GM10847 (cell line): Measurements from ENCODE around the gene FAM184B.

Experiments used
- POLR2A ChIP-seq: IDR thresholded peaks from 2 replicates; pipeline ENCODE4 v1.6.1; 2011; ENCODE audit not compliant: insufficient read length; ENCODE audit errors: extremely low read depth

The FAM184B gene

DNA sequence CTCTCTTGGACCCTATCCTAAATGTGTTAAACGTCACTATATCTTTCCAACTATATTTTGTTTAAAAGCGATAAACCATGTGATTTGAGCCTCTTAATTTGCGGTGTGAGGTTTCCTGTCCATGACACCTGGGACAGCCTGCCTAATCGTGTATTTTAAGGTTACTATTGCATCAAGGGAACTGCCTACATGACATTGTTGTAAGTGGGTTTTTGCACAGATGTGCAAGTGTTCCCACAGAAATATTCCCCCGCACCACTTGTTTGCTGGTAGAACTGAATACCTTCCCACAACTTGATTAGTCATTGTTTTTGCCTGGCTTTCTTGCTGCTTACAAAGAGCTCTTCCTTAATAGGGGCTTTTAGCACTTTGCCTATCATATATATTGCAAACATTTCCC is 5.1 kb upstream of the FAM184B start:
- no peak for TF ChIP-seq POLR2A

DNA sequence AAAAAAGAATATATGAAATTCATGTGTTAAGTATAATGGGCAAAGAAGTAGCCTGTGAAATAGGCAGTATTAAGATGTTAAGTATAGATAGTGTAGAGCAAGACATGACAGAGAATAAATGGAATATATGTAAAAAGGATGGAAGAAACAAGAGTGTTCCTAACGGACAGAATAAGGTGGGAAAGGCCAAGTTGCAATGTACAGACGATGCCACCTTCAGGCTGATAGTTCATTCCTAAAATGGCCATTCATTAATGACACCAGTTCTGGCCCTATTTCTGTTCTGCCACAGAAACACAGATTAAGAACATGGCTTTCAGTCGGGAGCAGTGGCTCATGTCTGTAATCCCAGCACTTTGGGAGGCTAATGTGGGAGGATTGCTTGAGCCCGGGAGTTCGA is 4.4 kb upstream of the FAM184B start:
- no peak for TF ChIP-seq POLR2A

DNA sequence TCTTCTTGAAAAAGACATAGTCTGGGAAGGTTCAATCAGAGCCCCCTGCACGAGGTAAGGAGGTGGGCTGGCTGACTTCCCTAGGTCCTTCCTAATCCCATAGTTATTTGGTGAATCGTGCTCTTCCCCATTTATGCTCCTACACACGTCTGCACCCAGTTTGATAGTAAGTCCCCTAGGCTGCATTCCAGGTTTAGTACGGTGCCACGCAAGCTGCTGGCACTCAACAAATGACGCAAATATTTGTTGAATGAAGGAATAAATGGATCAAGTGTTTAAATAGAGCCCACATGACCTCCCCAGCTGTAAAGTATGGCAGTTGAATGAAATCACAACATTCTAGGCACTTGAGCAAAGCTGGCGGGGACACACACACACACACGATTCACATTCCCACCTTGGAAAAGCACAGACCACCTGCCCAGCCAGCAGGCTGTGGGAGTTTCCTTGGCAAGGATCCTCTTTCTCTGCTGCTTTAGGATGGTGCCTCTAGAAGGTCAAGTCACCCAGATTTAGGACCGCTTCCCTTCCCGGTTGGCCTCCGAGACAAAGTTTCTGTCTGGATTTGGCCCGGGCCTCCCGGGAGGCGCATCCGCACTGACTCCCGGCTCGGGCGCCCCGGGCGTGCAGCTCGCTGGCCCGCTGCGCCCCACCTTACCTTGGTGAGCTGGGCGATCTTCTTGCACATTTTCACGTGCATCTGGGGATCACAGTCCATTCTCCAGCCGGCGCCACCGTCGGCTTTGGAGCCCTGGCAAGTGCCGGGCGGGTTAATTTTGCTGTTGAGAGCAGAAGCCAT is 721 bp downstream of the FAM184B start:
- TF ChIP-seq POLR2A: no peak

DNA sequence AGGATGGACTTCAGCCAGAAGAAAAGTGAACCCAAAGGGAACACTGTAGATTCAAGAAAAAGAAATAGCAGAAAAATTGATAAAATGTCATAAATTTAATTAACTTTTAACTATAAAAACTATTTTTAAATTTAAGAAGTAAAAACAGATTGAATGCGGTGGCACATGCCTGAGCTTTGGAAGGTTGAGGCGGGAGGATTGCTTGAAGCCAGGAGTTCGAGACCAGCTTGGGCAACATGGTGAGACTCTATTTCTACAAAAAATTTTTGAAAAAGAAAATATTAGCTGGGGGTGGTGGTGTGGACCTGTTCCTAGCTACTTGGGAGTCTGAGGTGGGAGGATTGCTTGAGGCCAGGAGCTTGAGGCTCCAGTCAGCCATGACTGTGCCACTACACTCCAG is 3.0 kb downstream of the FAM184B start:
- TF ChIP-seq POLR2A: no peak

DNA sequence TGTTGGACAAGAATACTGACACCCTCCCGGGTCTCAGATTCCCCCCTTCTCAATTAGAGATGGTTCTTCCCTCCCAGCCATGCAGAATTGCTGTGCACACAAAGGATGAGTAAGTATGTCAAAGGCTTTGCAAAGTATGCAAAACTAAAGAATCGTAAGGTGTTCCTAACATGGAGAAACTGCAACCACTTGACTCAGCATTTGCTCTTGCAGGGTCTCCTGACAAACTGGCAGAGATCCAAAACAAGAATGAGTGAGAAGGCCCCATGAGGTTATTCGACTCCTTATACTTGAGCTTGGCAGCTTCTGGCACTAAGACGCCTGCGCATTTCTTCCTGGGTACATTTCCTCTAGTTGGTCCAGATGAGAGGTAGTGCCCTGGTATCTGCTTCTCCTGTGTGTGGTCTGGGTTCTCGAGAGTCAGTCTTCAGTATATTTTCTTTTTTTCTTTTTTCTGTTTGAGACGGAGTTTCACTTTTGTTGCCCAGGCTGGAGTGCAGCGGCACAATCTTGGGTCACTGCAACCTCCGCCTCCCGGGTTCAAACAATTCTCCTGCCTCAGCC is 8.2 kb downstream of the FAM184B start:
- no peak for TF ChIP-seq POLR2A

DNA sequence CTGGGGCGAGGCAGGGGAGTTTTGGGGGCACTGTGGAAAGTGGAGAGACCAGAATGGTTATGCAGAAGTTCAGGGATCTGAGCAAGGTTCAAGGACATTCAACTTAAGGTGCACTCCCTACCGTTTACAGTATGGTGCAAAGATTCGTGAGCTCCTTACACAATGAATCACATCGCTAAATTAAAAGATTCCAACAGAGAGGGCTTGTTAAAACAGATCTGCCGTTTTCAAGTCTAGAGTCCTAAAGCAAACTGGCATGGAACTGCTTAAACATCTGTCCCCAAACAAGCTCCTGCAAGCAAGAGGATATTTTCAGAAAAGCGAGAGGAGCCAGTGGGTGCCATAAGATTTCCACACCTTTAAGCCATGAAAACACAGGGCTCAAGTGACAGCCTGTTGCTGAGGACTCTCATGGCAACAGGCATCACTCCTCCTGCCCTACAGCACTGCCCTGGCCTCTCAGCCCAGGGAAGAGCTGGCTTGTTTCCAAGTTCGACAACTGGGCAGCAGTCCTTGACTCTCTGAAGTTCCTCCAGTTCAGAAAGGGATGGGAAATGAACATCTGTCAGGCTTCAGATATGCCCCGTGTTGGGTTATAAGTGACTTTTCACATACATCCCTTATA is 10.0 kb downstream of the FAM184B start:
- no peak for TF ChIP-seq POLR2A

DNA sequence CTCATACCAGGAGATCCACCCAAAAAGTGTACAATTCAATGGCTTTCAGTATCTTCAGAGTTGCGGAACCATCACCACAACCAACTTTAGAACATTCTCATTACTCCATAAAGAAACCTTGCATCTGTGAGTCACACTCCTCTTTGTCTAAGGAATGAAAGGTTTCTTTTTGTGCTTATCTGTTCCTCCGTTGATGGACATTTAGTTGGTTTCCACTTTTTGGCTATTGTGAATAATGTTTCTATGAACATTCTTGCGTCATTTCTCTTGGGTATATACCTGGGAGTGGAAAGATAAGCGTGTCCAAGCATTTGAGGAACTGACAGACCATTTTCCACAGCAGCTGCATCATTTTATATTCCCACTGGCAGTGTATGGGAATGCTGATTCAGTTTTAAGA is 10.6 kb downstream of the FAM184B start:
- TF ChIP-seq POLR2A: no peak

DNA sequence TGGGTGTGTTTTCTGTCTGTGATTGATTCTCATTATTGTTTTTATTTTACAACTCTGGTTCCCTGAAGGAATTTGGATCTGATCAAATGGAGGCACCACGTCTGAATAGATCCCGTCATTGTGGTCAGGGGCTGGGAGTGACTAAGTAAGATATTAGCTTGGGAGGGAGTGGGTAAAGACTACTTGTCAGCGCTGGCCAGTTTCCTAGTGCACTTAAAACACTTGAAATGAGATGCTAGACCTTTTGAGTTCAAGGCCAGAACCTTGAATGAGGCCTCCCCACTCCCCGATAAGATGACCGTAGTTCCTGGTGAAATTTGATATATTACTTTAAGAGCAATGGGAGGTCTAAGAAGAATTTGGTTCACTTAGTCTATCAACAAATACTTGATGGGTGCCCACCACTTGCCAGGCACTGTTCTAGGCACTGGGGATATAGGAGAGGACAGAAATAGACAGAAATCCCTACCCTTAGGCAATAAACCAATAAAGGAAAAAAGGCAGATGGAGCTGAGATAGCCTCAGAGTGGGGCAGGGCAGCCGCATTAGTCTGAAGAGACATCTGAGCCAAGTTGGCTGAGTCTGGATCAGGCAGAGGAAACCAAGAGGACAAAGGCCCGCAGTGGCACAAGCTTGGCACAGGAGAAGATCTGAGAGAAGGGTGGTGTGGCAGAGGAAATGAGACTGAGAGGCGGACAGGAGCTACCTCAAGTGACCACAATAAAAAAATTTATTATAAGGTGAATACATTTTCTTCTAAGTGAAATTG is 11.8 kb downstream of the FAM184B start:
- no peak for TF ChIP-seq POLR2A

DNA sequence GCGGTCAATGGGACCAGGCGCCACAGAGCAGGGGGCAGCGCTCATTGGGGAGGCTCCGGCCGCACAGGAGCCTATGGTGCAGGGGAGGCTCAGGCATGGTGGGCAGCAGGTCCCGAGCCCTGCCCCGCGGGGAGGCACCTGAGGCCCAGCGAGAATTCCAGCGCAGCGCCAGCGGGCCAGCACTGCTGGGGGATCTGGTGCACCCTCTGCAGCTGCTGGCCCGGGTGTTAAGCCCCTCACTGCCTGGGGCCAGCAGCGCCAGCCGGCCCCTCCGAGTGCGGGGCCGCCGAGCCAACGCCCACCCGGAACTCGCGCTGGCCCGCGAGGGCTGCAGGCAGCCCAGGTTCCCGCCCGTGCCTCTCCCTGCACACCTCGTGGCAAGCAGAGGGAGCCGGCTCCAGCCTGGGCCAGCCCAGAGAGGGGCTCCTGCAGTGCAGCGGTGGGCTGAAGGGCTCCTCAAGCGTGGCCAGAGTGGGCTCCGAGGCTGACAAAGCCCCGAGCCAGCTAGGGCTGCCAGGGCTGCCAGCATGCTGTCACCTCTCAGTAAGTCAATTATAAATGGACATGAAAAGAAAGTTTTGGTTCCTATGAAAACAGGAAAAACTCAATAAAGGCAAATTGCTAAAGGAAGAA is 14.5 kb downstream of the FAM184B start:
- TF ChIP-seq POLR2A: no peak

DNA sequence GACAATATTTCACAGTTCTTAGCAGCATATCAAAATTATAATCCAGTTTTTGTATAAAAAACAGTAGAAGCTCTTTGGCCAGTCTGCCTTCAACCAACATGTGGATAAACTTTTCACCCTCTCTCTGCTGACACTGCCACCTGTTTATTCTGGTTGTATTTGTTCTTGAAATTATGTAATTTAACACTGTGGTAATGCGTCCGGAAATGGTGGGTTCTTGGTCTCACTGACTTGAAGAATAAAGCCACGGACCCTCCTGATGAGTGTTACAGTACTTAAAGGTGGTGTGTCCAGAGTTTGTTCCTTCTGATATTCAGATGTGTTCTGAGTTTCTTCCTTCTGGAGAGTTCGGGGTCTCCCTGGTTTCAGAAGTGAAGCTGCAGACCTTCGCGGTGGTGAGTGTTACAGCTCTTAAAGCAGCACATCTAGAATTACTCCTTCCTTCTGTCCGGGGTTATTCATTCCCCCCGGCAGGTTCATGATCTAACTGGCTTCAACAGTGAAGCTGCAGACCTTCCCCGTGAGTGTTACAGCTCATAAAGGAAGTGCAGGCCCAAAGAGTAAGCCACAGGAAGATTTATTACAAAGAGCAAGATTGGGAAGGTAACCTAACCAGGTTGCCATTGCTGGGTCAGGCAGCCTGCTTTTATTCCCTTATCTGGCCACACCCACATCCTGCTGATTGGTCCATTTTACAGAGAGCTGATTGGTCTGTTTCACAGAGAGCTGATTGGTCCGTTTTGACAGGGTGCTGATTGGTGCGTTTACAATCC is 15.7 kb downstream of the FAM184B start:
- no peak for TF ChIP-seq POLR2A

DNA sequence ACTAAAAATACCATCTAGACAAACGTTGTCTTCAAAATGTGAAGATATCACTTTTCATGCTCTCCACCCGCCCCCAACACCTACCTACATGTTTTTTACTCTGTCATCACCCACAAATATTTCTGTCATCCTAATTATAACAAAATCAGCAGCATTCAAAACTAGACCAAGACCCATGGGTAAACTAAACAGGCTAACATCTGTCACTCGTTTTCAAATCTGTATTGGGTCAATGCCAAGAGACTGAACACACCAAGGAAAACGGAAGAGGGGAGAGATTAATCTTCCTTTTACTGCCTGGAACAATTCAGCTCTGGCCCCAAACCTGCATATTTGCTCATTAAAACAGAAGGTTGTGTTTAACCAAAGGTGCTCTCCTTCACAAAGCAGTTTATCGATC is 17.5 kb downstream of the FAM184B start:
- TF ChIP-seq POLR2A: no peak

DNA sequence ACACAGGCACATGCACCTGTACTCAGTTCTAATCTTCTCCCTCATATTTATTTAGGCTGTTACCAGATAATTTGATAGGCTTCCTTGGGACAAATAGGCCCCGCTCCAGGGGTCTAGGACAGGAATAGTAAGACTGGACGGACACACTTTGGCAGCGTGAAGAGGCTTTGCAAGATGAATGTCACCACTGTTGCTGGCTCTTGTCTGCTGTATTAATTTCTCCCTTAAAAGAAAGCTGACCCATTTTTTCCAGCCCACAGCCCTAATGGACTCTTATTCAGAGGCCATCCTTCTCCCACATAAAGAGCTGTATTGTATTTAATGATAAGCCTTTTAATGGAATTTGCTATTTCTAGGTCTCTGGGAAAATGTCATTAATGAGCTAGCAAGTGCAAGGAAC is 18.0 kb downstream of the FAM184B start:
- TF ChIP-seq POLR2A: no peak

DNA sequence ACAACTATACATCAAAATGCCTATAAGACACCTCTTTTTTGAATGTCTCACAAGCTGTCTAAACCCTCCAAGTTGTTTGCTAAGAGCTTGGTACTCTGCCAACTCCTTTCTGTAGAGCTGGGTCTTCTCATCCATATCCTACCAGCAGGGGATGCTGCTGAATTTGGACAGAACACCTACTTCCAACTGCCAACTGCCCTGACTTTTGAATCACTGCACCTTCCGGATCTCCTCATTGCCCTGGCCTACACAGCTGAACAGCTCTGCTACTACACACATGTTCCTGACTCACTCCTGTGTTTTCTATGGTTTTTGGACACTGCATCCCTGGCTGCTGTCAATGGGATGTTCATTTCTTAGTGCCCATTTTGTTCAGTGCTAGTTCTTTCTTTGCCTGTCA is 18.7 kb downstream of the FAM184B start:
- no peak for TF ChIP-seq POLR2A

DNA sequence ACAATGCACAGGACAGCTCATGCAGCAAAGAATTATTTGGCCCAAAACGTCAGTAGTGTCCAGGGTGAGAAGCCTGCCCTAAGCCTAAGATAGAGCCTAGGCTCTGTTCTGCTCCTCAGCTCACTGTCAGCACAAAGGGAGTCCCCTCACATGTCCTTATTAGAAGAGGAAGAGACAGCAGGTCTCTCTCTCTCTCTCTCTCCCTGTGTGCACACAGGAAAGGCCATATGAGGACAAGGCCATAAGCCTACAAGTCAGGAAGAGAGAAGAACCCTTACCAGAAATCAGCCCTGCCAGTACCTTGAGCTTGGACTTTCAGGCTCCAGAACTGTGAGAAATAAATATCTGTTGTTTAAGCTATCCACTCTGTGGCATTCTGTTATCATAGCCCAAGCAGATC is 20.4 kb downstream of the FAM184B start:
- no peak for TF ChIP-seq POLR2A

DNA sequence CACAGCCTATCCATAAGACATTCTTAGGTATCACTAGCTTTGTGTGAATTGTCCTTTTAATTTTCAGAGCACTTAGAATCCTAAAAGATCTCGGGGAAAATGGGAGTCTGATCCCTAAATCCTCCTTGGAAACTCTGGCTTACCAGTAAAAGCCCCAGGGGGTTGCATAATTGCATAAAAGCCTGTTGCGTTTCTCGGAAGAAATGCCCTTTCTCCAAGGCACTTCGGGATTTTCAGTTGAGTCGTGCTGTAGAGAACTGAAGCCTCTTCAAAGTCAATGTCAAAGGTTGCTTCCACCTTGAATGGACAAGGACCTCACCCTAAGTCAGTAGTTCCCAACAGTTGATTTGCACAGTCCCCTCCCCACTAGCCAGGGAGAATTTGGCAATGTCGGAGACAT is 20.8 kb downstream of the FAM184B start:
- TF ChIP-seq POLR2A: no peak
